ENCODE measurements around the gene ZNF43. TPM values are rescaled to one million over a fixed set of nuclear protein-coding genes. Genes with fewer than 3 reads are reported as not detected.
"Not testable (repeated sequence)": the region's sequence is repeated elsewhere in the genome, so short reads cannot be mapped to it uniquely, and the experiment has no call there.

ZNF43 gene
- polyA plus RNA-seq (2013, experiment 1 of 2) = 43.0 TPM
- polyA plus RNA-seq (2013, experiment 2 of 2) = 44.7 TPM

GRCh38 chr19:21835810-21836444 lies at the start of gene ZNF43:
Gene ZNF43 (minus strand): TSS chr19:21836182. CDS start chr19:21836038, 144 bp downstream.
- peak within 1 kb of the TSS; percentile 98 for H3K14ac ChIP-seq (ENCODE audit: low read length)
- no peak within 1 kb of the TSS for H2BK12ac ChIP-seq (ENCODE audit: low read length)
- no peak within 1 kb of the TSS for H2BK15ac ChIP-seq (ENCODE audit: low read length)
- H3K27ac ChIP-seq (replicated peaks; ENCODE audit: low read length) = peak within 1 kb of the TSS; percentile 99
- H3K23ac ChIP-seq (ENCODE audit: low read depth, low read length, poor library complexity) = peak within 1 kb of the TSS; percentile 95
- H3K4ac ChIP-seq (ENCODE audit: low read length) = peak within 1 kb of the TSS; percentile 89
- H3K79me1 ChIP-seq (ENCODE audit: low read depth, low read length) = peaks cover 4% of the 10 kb centered on the region
- H2AK5ac ChIP-seq (ENCODE audit: low read depth, low read length) = no peak within 1 kb of the TSS
- peak within 1 kb of the TSS; percentile 95 for H3K18ac ChIP-seq (ENCODE audit: low read length)
- H4K91ac ChIP-seq (ENCODE audit: low read depth, low read length, poor library complexity) = no peak within 1 kb of the TSS
- peak within 1 kb of the TSS; percentile 95 for H3K9ac ChIP-seq (ENCODE audit: low read depth, low read length, poor library complexity)
- DNase-seq (ENCODE audit: low spot score) = peak; percentile 92
- peaks cover 25 to 70% of the 10 kb centered on the region in 2 donors for H3K36me3 ChIP-seq (replicated peaks in 1 of 2; ENCODE audit: control insufficient read depth in 2 of 2, insufficient read depth in 2 of 2, low read length in 2 of 2)
- no CpG with 5 or more reads among the region's 29 CpGs for WGBS, 2 donors (ENCODE audit: extremely low coverage in 2 of 2, insufficient read length in 2 of 2, insufficient replicate concordance in 1 of 2)
- H3K4me3 ChIP-seq (ENCODE audit: low read length in 2 of 2) = peak within 1 kb of the TSS; percentile 72 to 92
- H2BK120ac ChIP-seq (ENCODE audit: low read depth, low read length) = no peak within 1 kb of the TSS
- peak within 1 kb of the TSS; percentile 84 for H2AFZ ChIP-seq (ENCODE audit: low read length)
- no peaks in the 10 kb centered on the region for H3K27me3 ChIP-seq (ENCODE audit: control insufficient read depth in 3 of 3, insufficient read depth in 3 of 3, low read depth in 1 of 3, low read length in 3 of 3)
- peaks cover 2 to 3% of the 10 kb centered on the region in 2 donors for H3K4me1 ChIP-seq (ENCODE audit: control insufficient read depth in 2 of 2, insufficient read depth in 1 of 2, low read depth in 1 of 2, low read length in 2 of 2)
- peaks cover 4 to 40% of the 10 kb centered on the region in 2 donors for H3K9me3 ChIP-seq (replicated peaks in 1 of 2; ENCODE audit: control insufficient read depth in 2 of 2, insufficient read depth in 1 of 2, low read depth in 1 of 2, low read length in 2 of 2)
- H3K4me2 ChIP-seq (ENCODE audit: insufficient read depth, low read length, poor library complexity, severe bottlenecking) = peak within 1 kb of the TSS; percentile 86
- peak within 1 kb of the TSS; percentile 82 for H4K8ac ChIP-seq (ENCODE audit: low read depth, low read length)
- peak within 1 kb of the TSS; percentile 93 for H2BK5ac ChIP-seq (ENCODE audit: low read length)

- not testable (repeated sequence) for H3K27ac ChIP-seq (replicated peaks; ENCODE audit: low read length)
These were observed 49.5 kb upstream of the ZNF43 start for GRCh38 chr19:21885516-21885915.

GRCh38 chr19:21884786-21885185 lies 48.8 kb upstream of the ZNF43 start:
- H2BK5ac ChIP-seq (ENCODE audit: low read length); H2AK5ac ChIP-seq (ENCODE audit: low read depth, low read length); H2BK120ac ChIP-seq (ENCODE audit: low read depth, low read length); H4K8ac ChIP-seq (ENCODE audit: low read depth, low read length); H2BK15ac ChIP-seq (ENCODE audit: low read length); H3K18ac ChIP-seq (ENCODE audit: low read length); H3K9ac ChIP-seq (ENCODE audit: low read depth, low read length, poor library complexity); H3K36me3 ChIP-seq (replicated peaks in 1 of 2; ENCODE audit: control insufficient read depth in 2 of 2, insufficient read depth in 2 of 2, low read length in 2 of 2); H3K4ac ChIP-seq (ENCODE audit: low read length); H3K27me3 ChIP-seq (ENCODE audit: control insufficient read depth in 3 of 3, insufficient read depth in 3 of 3, low read depth in 1 of 3, low read length in 3 of 3); H3K4me2 ChIP-seq (ENCODE audit: insufficient read depth, low read length, poor library complexity, severe bottlenecking); H3K4me1 ChIP-seq (ENCODE audit: control insufficient read depth in 2 of 2, insufficient read depth in 1 of 2, low read depth in 1 of 2, low read length in 2 of 2); H2AFZ ChIP-seq (ENCODE audit: low read length); DNase-seq (ENCODE audit: low spot score); H2BK12ac ChIP-seq (ENCODE audit: low read length); H3K27ac ChIP-seq (replicated peaks; ENCODE audit: low read length); H3K14ac ChIP-seq (ENCODE audit: low read length); H3K23ac ChIP-seq (ENCODE audit: low read depth, low read length, poor library complexity); H3K9me3 ChIP-seq (replicated peaks in 1 of 2; ENCODE audit: control insufficient read depth in 2 of 2, insufficient read depth in 1 of 2, low read depth in 1 of 2, low read length in 2 of 2); H3K79me1 ChIP-seq (ENCODE audit: low read depth, low read length); H3K4me3 ChIP-seq (ENCODE audit: low read length in 2 of 2); H4K91ac ChIP-seq (ENCODE audit: low read depth, low read length, poor library complexity): not testable (repeated sequence)
- WGBS, 2 donors (ENCODE audit: extremely low coverage in 2 of 2, insufficient read length in 2 of 2, insufficient replicate concordance in 1 of 2) = no CpG with 5 or more reads among the region's 8 CpGs

More at GRCh38 chr19:21885516-21885915, 49.5 kb upstream of the ZNF43 start:
- not testable (repeated sequence) for H3K4me2 ChIP-seq (ENCODE audit: insufficient read depth, low read length, poor library complexity, severe bottlenecking); H2BK15ac ChIP-seq (ENCODE audit: low read length); H3K9me3 ChIP-seq (replicated peaks in 1 of 2; ENCODE audit: control insufficient read depth in 2 of 2, insufficient read depth in 1 of 2, low read depth in 1 of 2, low read length in 2 of 2); H2BK12ac ChIP-seq (ENCODE audit: low read length); H4K8ac ChIP-seq (ENCODE audit: low read depth, low read length); H3K4me3 ChIP-seq (ENCODE audit: low read length in 2 of 2); H4K91ac ChIP-seq (ENCODE audit: low read depth, low read length, poor library complexity); H3K79me1 ChIP-seq (ENCODE audit: low read depth, low read length); H2AK5ac ChIP-seq (ENCODE audit: low read depth, low read length); H2AFZ ChIP-seq (ENCODE audit: low read length); H2BK120ac ChIP-seq (ENCODE audit: low read depth, low read length); H3K4ac ChIP-seq (ENCODE audit: low read length); H3K14ac ChIP-seq (ENCODE audit: low read length); H3K36me3 ChIP-seq (replicated peaks in 1 of 2; ENCODE audit: control insufficient read depth in 2 of 2, insufficient read depth in 2 of 2, low read length in 2 of 2); H3K27me3 ChIP-seq (ENCODE audit: control insufficient read depth in 3 of 3, insufficient read depth in 3 of 3, low read depth in 1 of 3, low read length in 3 of 3); H2BK5ac ChIP-seq (ENCODE audit: low read length); H3K4me1 ChIP-seq (ENCODE audit: control insufficient read depth in 2 of 2, insufficient read depth in 1 of 2, low read depth in 1 of 2, low read length in 2 of 2); H3K18ac ChIP-seq (ENCODE audit: low read length); H3K23ac ChIP-seq (ENCODE audit: low read depth, low read length, poor library complexity); H3K9ac ChIP-seq (ENCODE audit: low read depth, low read length, poor library complexity); DNase-seq (ENCODE audit: low spot score)
- no CpG with 5 or more reads among the region's 2 CpGs for WGBS, 2 donors (ENCODE audit: extremely low coverage in 2 of 2, insufficient read length in 2 of 2, insufficient replicate concordance in 1 of 2)

- H3K27me3 ChIP-seq (ENCODE audit: control insufficient read depth in 3 of 3, insufficient read depth in 3 of 3, low read depth in 1 of 3, low read length in 3 of 3) = no peaks in the 10 kb centered on the region
- H3K14ac ChIP-seq (ENCODE audit: low read length) = no peak overlapping the region
- H3K23ac ChIP-seq (ENCODE audit: low read depth, low read length, poor library complexity) = no peak overlapping the region
- no peak overlapping the region for H2BK15ac ChIP-seq (ENCODE audit: low read length)
- H2BK120ac ChIP-seq (ENCODE audit: low read depth, low read length) = no peak overlapping the region
- H4K8ac ChIP-seq (ENCODE audit: low read depth, low read length) = no peak overlapping the region
- no peaks in the 10 kb centered on the region for H3K36me3 ChIP-seq (replicated peaks in 1 of 2; ENCODE audit: control insufficient read depth in 2 of 2, insufficient read depth in 2 of 2, low read length in 2 of 2)
- no peak overlapping the region for H2AK5ac ChIP-seq (ENCODE audit: low read depth, low read length)
- no CpG with 5 or more reads among the region's 10 CpGs for WGBS, 2 donors (ENCODE audit: extremely low coverage in 2 of 2, insufficient read length in 2 of 2, insufficient replicate concordance in 1 of 2)
- no peak overlapping the region for H2BK12ac ChIP-seq (ENCODE audit: low read length)
- no peak overlapping the region for H3K9ac ChIP-seq (ENCODE audit: low read depth, low read length, poor library complexity)
- no peaks in the 10 kb centered on the region for H3K79me1 ChIP-seq (ENCODE audit: low read depth, low read length)
- no peak overlapping the region for H3K4me2 ChIP-seq (ENCODE audit: insufficient read depth, low read length, poor library complexity, severe bottlenecking)
- H3K4me3 ChIP-seq (ENCODE audit: low read length in 2 of 2) = no peak overlapping the region
- H3K18ac ChIP-seq (ENCODE audit: low read length) = no peak overlapping the region
- no peaks in the 10 kb centered on the region for H3K4me1 ChIP-seq (ENCODE audit: control insufficient read depth in 2 of 2, insufficient read depth in 1 of 2, low read depth in 1 of 2, low read length in 2 of 2)
- H2AFZ ChIP-seq (ENCODE audit: low read length) = no peak overlapping the region
- no peak overlapping the region for H2BK5ac ChIP-seq (ENCODE audit: low read length)
- H3K9me3 ChIP-seq (replicated peaks in 1 of 2; ENCODE audit: control insufficient read depth in 2 of 2, insufficient read depth in 1 of 2, low read depth in 1 of 2, low read length in 2 of 2) = peaks cover 0 to 12% of the 10 kb centered on the region in 2 donors
- no peak overlapping the region for H3K4ac ChIP-seq (ENCODE audit: low read length)
- no peak overlapping the region for H4K91ac ChIP-seq (ENCODE audit: low read depth, low read length, poor library complexity)
- H3K27ac ChIP-seq (replicated peaks; ENCODE audit: low read length) = no peak overlapping the region
- no peak for DNase-seq (ENCODE audit: low spot score)
These were observed 47.5 kb upstream of the ZNF43 start for GRCh38 chr19:21883516-21883915.
